Ovary (tissue), 9 donors: ENCODE measurements around the gene NR5A1. TPM values are rescaled to one million over a fixed set of nuclear protein-coding genes. Genes with fewer than 3 reads are reported as not detected.

Experiments
- DNase-seq, 5 donors: peaks; one replicate each; pipeline ENCODE4 v3.0.0-alpha.2; 2019 to 2020
- H3K27ac ChIP-seq, 2 donors: fragments of 200-600 bp; one replicate each; pipeline versions ENCODE4 v1.5.1 to v1.8.0; 2019 to 2022
- H3K27me3 ChIP-seq: fragments of 200-600 bp; one replicate; pipeline ENCODE4 v1.8.0; 2022
- H3K36me3 ChIP-seq: fragments of 200-600 bp; sonication (generic); one replicate; pipeline ENCODE4 v1.5.1; 2019
- H3K4me1 ChIP-seq: one replicate; pipeline ENCODE4 v1.8.1; 2013; ENCODE audit warnings: mild to moderate bottlenecking, moderate library complexity; ENCODE audit not compliant: insufficient read depth
- H3K4me3 ChIP-seq: fragments of 200-600 bp; sonication (generic); one replicate; pipeline ENCODE4 v1.5.1; 2017
- H3K9me3 ChIP-seq, 2 donors: fragments of 200-600 bp in 1 of 2; sonication (generic) in 1 of 2; one replicate each; pipeline versions ENCODE4 v1.5.1 to v1.8.1; 2013 to 2019; ENCODE audit warnings: mild to moderate bottlenecking in 1 of 2, moderate library complexity in 1 of 2
- EP300 ChIP-seq: sonication (generic); formaldehyde crosslinking; IDR thresholded peaks from one replicate; pipeline ENCODE4 v1.6.1; 2017; ENCODE audit warnings: antibody characterized with exemption
- POLR2A ChIP-seq: fragments of 450-650 bp; IDR thresholded peaks from one replicate; pipeline ENCODE4 v1.6.1; 2017; ENCODE audit warnings: antibody characterized with exemption, mild to moderate bottlenecking, moderate library complexity
- WGBS, 3 donors: extraction: QIAGEN DNeasy Blood & Tissue Kit in 1 of 3; methylation state at CpG; one replicate each; pipeline versions ENCODE4 v1.1.5 to v1.1.7; 2013 to 2017; 5-methylcytosine and 5-hydroxymethylcytosine counted together
- intact Hi-C, 4 donors: fragments of 100-400 bp; cut with DNase I; formaldehyde crosslinking; loops; one replicate each; pipeline versions ENCODE4 v1.11.0 to v1.15.1; 2022 to 2023
- polyA plus RNA-seq, 2 donors: library from polyadenylated mRNA; stranded (reverse); fragments of 200-250 nt in 1 of 2; fragments of 350-450 nt in 1 of 2; fragmentation: Illumina TruSeq in 1 of 2; extraction: RNeasy Lipid Tissue Mini Kit (QIAGEN cat#74804) in 1 of 2; gene quantifications; one replicate each; pipeline ENCODE4 v1.2.3, GENCODE V29; 2013 to 2014
- total RNA-seq, 7 donors: library from RNA; depleted of rRNA in 2 of 7; stranded (reverse); fragments of >200 nt in 2 of 7; fragmentation: NEBNext Ultra II Directional in 3 of 7; extraction: Animal tissue kit (Norgen Biotek cat#: 25700) in 3 of 7; gene quantifications; one replicate each; pipeline versions ENCODE4 v1.1.0 to v1.2.4, GENCODE V29; 2016 to 2023
- TF ChIP-seq, protein P1 (sequence below), 3 donors: fragments of 450-650 bp in 2 of 3; fragments of 200-600 bp in 1 of 3; IDR thresholded peaks; one replicate each; pipeline versions ENCODE4 v1.5.1 to v1.8.0; 2016 to 2022; ENCODE audit warnings: antibody characterized with exemption in 3 of 3, mild to moderate bottlenecking in 1 of 3
- donor health status: DM: no; HTN: no; CAD: no; lungs with moderate emphysema.
- donor health status: DM: no; HTN: no; CAD: no.
- donor health status: Bipolar disorder and iron deficiency.
- donor health status: DM: yes; HTN: yes; CAD: no.
- donor health status: DM: no; HTN: no; CAD: no.
- donor health status: DM: yes; HTN: yes; CAD: no.

Gene NR5A1
- total and polyA plus RNA-seq, 9 donors, result 14.7 to 73.6 (median 50.2) TPM

GRCh38 chr9:124452326-124452725 is 54.9 kb downstream of the NR5A1 start:
- Histone ChIP-seq H3K9me3 (no peaks in the 10 kb centered on the region), H3K4me1 (peaks cover 3% of the 10 kb centered on the region), H3K27ac (no peak overlapping the region), H3K27me3 (no peaks in the 10 kb centered on the region), H3K4me3 (no peak overlapping the region), H3K36me3 (no peaks in the 10 kb centered on the region)
- WGBS, 3 donors, result 75 to 86% (median 82%) methylated on average over 19 of the region's 19 CpGs
- DNase-seq, result no peak
- TF ChIP-seq, protein P1, sequence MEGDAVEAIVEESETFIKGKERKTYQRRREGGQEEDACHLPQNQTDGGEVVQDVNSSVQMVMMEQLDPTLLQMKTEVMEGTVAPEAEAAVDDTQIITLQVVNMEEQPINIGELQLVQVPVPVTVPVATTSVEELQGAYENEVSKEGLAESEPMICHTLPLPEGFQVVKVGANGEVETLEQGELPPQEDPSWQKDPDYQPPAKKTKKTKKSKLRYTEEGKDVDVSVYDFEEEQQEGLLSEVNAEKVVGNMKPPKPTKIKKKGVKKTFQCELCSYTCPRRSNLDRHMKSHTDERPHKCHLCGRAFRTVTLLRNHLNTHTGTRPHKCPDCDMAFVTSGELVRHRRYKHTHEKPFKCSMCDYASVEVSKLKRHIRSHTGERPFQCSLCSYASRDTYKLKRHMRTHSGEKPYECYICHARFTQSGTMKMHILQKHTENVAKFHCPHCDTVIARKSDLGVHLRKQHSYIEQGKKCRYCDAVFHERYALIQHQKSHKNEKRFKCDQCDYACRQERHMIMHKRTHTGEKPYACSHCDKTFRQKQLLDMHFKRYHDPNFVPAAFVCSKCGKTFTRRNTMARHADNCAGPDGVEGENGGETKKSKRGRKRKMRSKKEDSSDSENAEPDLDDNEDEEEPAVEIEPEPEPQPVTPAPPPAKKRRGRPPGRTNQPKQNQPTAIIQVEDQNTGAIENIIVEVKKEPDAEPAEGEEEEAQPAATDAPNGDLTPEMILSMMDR (IDR thresholded peaks at IDR 0.05), result no peak
- no peak for TF ChIP-seq POLR2A
- TF ChIP-seq EP300, result no peak
- intact Hi-C loops, result no loop called here

DNA sequence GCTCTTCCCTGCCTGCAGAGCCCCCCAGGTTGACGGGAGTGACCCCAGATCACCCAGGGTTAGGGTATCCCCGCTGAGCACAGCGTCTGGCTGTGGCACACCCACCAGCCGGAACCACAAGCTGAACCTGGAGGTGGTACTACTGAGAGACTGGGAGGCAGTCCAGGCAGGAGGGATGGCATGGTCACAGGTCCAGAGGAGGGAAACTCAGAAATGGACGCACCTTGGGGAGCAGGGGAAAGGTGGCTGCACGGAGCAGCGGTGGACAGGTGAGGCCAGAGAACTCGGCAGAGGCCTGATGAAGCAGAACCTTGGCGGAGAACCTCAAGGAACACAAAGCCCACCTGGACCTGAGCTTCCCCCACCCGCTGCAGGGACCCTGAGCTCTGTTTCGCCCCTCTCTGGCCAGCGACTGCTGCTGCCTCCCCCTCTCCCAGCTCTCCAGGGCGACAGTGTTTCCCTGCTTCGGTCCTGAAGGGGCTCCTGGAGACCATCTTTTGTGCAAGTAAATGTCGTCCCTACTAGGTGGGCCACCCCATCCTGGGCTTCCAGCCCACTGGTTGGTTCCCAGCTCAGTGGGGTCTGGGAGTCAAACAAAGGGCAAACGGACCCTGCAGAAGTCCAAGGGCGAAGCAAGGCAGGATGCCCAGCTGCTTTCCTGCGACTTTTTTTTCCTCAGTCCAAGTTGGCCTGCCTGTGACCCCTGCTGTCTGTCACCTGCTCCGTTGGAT is 56.1 kb downstream of the NR5A1 start:
- TF ChIP-seq, protein P1 (IDR thresholded peaks at IDR 0.05), result no peak
- TF ChIP-seq POLR2A, result no peak
- no peak for TF ChIP-seq EP300

GRCh38 chr9:124450241-124450924 is 56.8 kb downstream of the NR5A1 start, which contains the start of gene ADGRD2:
Gene ADGRD2, plus strand, starts transcription at chr9:124450451. Its CDS starts 1,216 bp downstream, at chr9:124451667.
- WGBS, 3 donors, result 1 to 3% (median 2%) methylated on average over 24 to 41 of the region's 41 CpGs
- intact Hi-C loops, result no loop called here
- H3K27ac ChIP-seq, result no peak within 1 kb of the TSS
- TF ChIP-seq POLR2A, result no peak
- TF ChIP-seq, protein P1 (IDR thresholded peaks at IDR 0.05), result no peak
- no peak for TF ChIP-seq EP300
- peaks cover 3% of the 10 kb centered on the region for H3K4me1 ChIP-seq
- H3K9me3 ChIP-seq, result no peaks in the 10 kb centered on the region
- no peaks in the 10 kb centered on the region for H3K36me3 ChIP-seq
- no peaks in the 10 kb centered on the region for H3K27me3 ChIP-seq
- H3K4me3 ChIP-seq, result no peak within 1 kb of the TSS
- DNase-seq, result peak in 3 of 5 donors; percentile 16 to 58 (median 37)

More for the DNA sequence above, 56.1 kb downstream of the NR5A1 start:
- intact Hi-C loops, result no loop called here
- no peak for DNase-seq
- H3K9me3 ChIP-seq, result no peaks in the 10 kb centered on the region
- WGBS, 3 donors, result 31 to 45% (median 32%) methylated on average over 19 of the region's 19 CpGs
- no peak overlapping the region for H3K4me3 ChIP-seq
- H3K36me3 ChIP-seq, result no peaks in the 10 kb centered on the region
- H3K27ac ChIP-seq, result no peak overlapping the region
- H3K4me1 ChIP-seq, result peaks cover 3% of the 10 kb centered on the region
- H3K27me3 ChIP-seq, result no peaks in the 10 kb centered on the region

DNA sequence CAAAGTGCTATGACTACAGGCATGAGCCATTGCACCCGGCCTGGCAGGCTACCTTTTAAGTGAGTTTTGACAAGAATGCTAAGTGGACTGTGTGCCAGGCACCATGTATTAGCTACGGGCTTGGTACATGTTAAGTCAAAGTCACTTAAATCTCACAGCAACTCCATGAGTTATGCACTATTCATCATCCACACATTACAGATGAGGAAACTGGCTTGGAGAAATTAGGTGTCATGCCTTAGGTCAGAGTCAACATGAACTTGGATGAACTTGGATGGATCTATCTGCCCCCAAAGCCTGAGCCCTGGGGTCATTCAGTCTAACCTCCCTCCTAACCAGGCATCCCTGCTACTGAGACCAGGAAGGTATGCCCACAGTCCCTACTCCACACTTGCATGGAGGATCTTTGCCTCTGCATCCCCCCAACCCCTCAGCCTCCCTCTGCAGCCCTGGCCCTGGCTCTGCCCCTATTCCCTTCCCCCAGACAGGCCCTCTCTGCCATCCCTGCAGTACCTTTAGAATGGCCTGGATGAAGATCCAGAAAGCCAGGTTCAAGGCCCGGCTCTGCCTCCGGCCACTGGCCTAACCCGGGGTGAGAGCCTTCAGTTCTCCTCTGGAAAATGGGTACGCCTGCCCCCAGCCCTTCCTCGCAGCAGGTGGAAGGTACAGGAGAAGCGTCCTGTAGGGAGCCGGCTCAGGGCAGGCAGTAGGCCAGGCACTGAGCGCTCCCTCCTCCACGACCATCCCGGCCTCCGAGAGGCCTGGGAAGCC is 57.6 kb downstream of the NR5A1 start:
- DNase-seq, result no peak
- no peaks in the 10 kb centered on the region for H3K9me3 ChIP-seq
- no peak overlapping the region for H3K4me3 ChIP-seq
- H3K4me1 ChIP-seq, result peaks cover 3% of the 10 kb centered on the region
- intact Hi-C loops, result no loop called here
- H3K36me3 ChIP-seq, result no peaks in the 10 kb centered on the region
- WGBS, 3 donors, result 76 to 80% (median 77%) methylated on average over 13 of the region's 13 CpGs
- H3K27me3 ChIP-seq, result no peaks in the 10 kb centered on the region
- H3K27ac ChIP-seq, result no peak overlapping the region
- TF ChIP-seq EP300, result no peak
- no peak for TF ChIP-seq POLR2A
- TF ChIP-seq, protein P1 (IDR thresholded peaks at IDR 0.05), result no peak
